Superior temporal gyrus (tissue), 1 donor: Measurements from ENCODE around the gene USP17L27.
"Not testable (repeated sequence)": the region's sequence is repeated elsewhere in the genome, so short reads cannot be mapped to it uniquely, and the experiment has no call there.

Experiments used
- DNase-seq: peaks from one replicate; pipeline ENCODE4 v3.0.0-alpha.2; 2016; ENCODE audit errors: extremely low spot score

The USP17L27 gene, protein sequence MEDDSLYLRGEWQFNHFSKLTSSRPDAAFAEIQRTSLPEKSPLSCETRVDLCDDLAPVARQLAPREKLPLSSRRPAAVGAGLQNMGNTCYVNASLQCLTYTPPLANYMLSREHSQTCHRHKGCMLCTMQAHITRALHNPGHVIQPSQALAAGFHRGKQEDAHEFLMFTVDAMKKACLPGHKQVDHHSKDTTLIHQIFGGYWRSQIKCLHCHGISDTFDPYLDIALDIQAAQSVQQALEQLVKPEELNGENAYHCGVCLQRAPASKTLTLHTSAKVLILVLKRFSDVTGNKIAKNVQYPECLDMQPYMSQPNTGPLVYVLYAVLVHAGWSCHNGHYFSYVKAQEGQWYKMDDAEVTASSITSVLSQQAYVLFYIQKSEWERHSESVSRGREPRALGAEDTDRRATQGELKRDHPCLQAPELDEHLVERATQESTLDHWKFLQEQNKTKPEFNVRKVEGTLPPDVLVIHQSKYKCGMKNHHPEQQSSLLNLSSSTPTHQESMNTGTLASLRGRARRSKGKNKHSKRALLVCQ

GRCh38 chr4:9343848-9344247 is at the start of gene USP17L27:
Gene USP17L27, plus strand, starts transcription at chr4:9344148. Its CDS starts 0 bp downstream, at chr4:9344148.
- not testable (repeated sequence) for DNase-seq

GRCh38 chr4:9324191-9324590 is 19.8 kb upstream of the USP17L27 start:
- not testable (repeated sequence) for DNase-seq

- not testable (repeated sequence) for DNase-seq
Observed at GRCh38 chr4:9324865-9325264, 19.1 kb upstream of the USP17L27 start, which contains the start of gene USP17L24. Gene USP17L24, plus strand, starts transcription at chr4:9325165. Its CDS starts 0 bp downstream, at chr4:9325165.

DNA sequence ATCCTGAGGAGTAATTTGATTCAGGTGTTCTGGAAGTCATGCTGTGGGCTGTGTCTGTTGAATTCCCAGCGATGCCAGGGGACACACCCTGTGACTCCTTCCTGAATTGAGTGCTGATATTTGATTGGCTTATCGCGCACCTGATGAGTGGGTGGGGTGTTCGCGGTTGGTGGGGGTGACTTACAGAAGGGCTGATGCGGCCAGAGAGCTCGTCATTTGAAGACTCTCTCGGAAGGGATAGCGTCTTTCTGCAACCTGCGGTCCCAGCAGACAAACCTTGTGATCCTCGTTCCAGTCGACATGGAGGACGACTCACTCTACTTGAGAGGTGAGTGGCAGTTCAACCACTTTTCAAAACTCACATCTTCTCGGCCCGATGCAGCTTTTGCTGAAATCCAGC is 14.3 kb upstream of the USP17L27 start, which contains the start of gene USP17L25:
USP17L25 (plus strand) TSS at position 301 of the 400 bp plus-strand sequence; CDS start at position 301, 0 bp downstream.
- not testable (repeated sequence) for DNase-seq

- not testable (repeated sequence) for DNase-seq
Observed at GRCh38 chr4:9334358-9334757, 9.6 kb upstream of the USP17L27 start, which contains the start of gene USP17L26. Gene USP17L26, plus strand, starts transcription at chr4:9334658. Its CDS starts 0 bp downstream, at chr4:9334658.

DNA sequence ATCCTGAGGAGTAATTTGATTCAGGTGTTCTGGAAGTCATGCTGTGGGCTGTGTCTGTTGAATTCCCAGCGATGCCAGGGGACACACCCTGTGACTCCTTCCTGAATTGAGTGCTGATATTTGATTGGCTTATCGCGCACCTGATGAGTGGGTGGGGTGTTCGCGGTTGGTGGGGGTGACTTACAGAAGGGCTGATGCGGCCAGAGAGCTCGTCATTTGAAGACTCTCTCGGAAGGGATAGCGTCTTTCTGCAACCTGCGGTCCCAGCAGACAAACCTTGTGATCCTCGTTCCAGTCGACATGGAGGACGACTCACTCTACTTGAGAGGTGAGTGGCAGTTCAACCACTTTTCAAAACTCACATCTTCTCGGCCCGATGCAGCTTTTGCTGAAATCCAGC is 4.8 kb upstream of the USP17L27 start, which contains the start of gene USP17L5:
USP17L5 (plus strand) TSS at position 301 of the 400 bp plus-strand sequence; CDS start at position 301, 0 bp downstream.
- DNase-seq, result not testable (repeated sequence)

- not testable (repeated sequence) for DNase-seq
Observed at GRCh38 chr4:9348593-9348992, 4.6 kb downstream of the USP17L27 start, which contains the start of gene USP17L28. Gene USP17L28, plus strand, starts transcription at chr4:9348893. Its CDS starts 0 bp downstream, at chr4:9348893.

GRCh38 chr4:9350866-9351265 is 6.9 kb downstream of the USP17L27 start:
- DNase-seq, result not testable (repeated sequence)

DNA sequence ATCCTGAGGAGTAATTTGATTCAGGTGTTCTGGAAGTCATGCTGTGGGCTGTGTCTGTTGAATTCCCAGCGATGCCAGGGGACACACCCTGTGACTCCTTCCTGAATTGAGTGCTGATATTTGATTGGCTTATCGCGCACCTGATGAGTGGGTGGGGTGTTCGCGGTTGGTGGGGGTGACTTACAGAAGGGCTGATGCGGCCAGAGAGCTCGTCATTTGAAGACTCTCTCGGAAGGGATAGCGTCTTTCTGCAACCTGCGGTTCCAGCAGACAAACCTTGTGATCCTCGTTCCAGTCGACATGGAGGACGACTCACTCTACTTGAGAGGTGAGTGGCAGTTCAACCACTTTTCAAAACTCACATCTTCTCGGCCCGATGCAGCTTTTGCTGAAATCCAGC is 9.4 kb downstream of the USP17L27 start, which contains the start of gene USP17L29:
USP17L29 (plus strand) TSS at position 301 of the 400 bp plus-strand sequence; CDS start at position 301, 0 bp downstream.
- DNase-seq, result not testable (repeated sequence)

DNA sequence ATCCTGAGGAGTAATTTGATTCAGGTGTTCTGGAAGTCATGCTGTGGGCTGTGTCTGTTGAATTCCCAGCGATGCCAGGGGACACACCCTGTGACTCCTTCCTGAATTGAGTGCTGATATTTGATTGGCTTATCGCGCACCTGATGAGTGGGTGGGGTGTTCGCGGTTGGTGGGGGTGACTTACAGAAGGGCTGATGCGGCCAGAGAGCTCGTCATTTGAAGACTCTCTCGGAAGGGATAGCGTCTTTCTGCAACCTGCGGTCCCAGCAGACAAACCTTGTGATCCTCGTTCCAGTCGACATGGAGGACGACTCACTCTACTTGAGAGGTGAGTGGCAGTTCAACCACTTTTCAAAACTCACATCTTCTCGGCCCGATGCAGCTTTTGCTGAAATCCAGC is 18.9 kb downstream of the USP17L27 start, which contains the start of gene USP17L30:
USP17L30 (plus strand) TSS at position 301 of the 400 bp plus-strand sequence; CDS start at position 301, 0 bp downstream.
- not testable (repeated sequence) for DNase-seq

GRCh38 chr4:9379881-9380280 is 35.9 kb downstream of the USP17L27 start:
- DNase-seq, result not testable (repeated sequence)

DNA sequence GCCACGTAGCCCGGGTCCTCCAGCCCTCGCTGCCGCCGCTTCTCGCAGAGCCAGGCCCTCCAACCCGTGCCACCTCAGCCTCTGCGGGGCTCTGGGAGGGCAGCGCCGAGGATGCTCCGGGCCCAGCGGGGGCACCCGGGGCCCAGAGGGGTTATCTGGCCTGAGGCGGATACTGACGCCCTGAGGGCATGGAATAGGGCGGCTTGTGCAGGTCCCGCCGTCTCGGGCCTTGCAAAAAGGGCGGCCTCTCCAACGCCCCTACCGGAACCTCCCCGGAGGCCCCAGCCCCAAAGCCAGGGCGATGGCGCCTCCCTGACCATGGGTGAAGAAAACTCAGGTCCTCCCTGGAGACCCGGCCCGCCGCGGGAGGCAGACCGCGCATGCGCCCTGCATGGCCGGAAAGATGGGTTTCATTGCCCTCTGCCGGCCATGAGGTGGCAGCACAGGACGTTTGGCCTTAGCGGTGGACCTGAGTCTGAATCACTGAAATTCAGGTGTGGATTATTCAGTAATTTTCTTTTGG is 37.1 kb downstream of the USP17L27 start:
- DNase-seq, result not testable (repeated sequence)

GRCh38 chr4:9384126-9384525 is 40.2 kb downstream of the USP17L27 start:
- DNase-seq, result no peak

- not testable (repeated sequence) for DNase-seq
Observed at GRCh38 chr4:9389001-9389400, 45.1 kb downstream of the USP17L27 start.
